Ovary (tissue), 9 donors: ENCODE results near the gene MAP3K7. TPM values are rescaled to one million over a fixed set of nuclear protein-coding genes. Genes with fewer than 3 reads are reported as not detected.

Experiments used
- DNase-seq, 5 donors: peaks; one replicate each; pipeline ENCODE4 v3.0.0-alpha.2; 2019 to 2020
- H3K27ac ChIP-seq, 2 donors: fragments of 200-600 bp; one replicate each; pipeline versions ENCODE4 v1.5.1 to v1.8.0; 2019 to 2022
- H3K27me3 ChIP-seq: fragments of 200-600 bp; one replicate; pipeline ENCODE4 v1.8.0; 2022
- H3K36me3 ChIP-seq: fragments of 200-600 bp; sonication (generic); one replicate; pipeline ENCODE4 v1.5.1; 2019
- H3K4me1 ChIP-seq: one replicate; pipeline ENCODE4 v1.8.1; 2013; ENCODE audit warnings: mild to moderate bottlenecking, moderate library complexity; ENCODE audit not compliant: insufficient read depth
- H3K4me3 ChIP-seq: fragments of 200-600 bp; sonication (generic); one replicate; pipeline ENCODE4 v1.5.1; 2017
- H3K9me3 ChIP-seq, 2 donors: fragments of 200-600 bp in 1 of 2; sonication (generic) in 1 of 2; one replicate each; pipeline versions ENCODE4 v1.5.1 to v1.8.1; 2013 to 2019; ENCODE audit warnings: mild to moderate bottlenecking in 1 of 2, moderate library complexity in 1 of 2
- CTCF ChIP-seq, 3 donors: fragments of 450-650 bp in 2 of 3; fragments of 200-600 bp in 1 of 3; IDR thresholded peaks; one replicate each; pipeline versions ENCODE4 v1.5.1 to v1.8.0; 2016 to 2022; ENCODE audit warnings: antibody characterized with exemption in 3 of 3, mild to moderate bottlenecking in 1 of 3
- EP300 ChIP-seq: sonication (generic); formaldehyde crosslinking; IDR thresholded peaks from one replicate; pipeline ENCODE4 v1.6.1; 2017; ENCODE audit warnings: antibody characterized with exemption
- POLR2A ChIP-seq: fragments of 450-650 bp; IDR thresholded peaks from one replicate; pipeline ENCODE4 v1.6.1; 2017; ENCODE audit warnings: antibody characterized with exemption, mild to moderate bottlenecking, moderate library complexity
- WGBS, 3 donors: extraction: QIAGEN DNeasy Blood & Tissue Kit in 1 of 3; methylation state at CpG; one replicate each; pipeline versions ENCODE4 v1.1.5 to v1.1.7; 2013 to 2017; 5-methylcytosine and 5-hydroxymethylcytosine counted together
- intact Hi-C, 4 donors: fragments of 100-400 bp; cut with DNase I; formaldehyde crosslinking; loops; one replicate each; pipeline versions ENCODE4 v1.11.0 to v1.15.1; 2022 to 2023
- polyA plus RNA-seq, 2 donors: library from polyadenylated mRNA; stranded (reverse); fragments of 200-250 nt in 1 of 2; fragments of 350-450 nt in 1 of 2; fragmentation: Illumina TruSeq in 1 of 2; extraction: RNeasy Lipid Tissue Mini Kit (QIAGEN cat#74804) in 1 of 2; gene quantifications; one replicate each; pipeline ENCODE4 v1.2.3, GENCODE V29; 2013 to 2014
- total RNA-seq, 7 donors: library from RNA; depleted of rRNA in 2 of 7; stranded (reverse); fragments of >200 nt in 2 of 7; fragmentation: NEBNext Ultra II Directional in 3 of 7; extraction: Animal tissue kit (Norgen Biotek cat#: 25700) in 3 of 7; gene quantifications; one replicate each; pipeline versions ENCODE4 v1.1.0 to v1.2.4, GENCODE V29; 2016 to 2023
- donor health status: DM: no; HTN: no; CAD: no; lungs with moderate emphysema.
- donor health status: DM: no; HTN: no; CAD: no.
- donor health status: Bipolar disorder and iron deficiency.
- donor health status: DM: yes; HTN: yes; CAD: no.
- donor health status: DM: no; HTN: no; CAD: no.
- donor health status: DM: yes; HTN: yes; CAD: no.

Gene MAP3K7
- total and polyA plus RNA-seq, 9 donors = 14.1 to 30.5 (median 24.9) TPM

- Histone ChIP-seq H3K4me3 (no peak overlapping the region), H3K27ac (no peak overlapping the region), H3K9me3 (no peaks in the 10 kb centered on the region), H3K36me3 (no peaks in the 10 kb centered on the region), H3K4me1 (no peaks in the 10 kb centered on the region), H3K27me3 (no peaks in the 10 kb centered on the region)
- no peak for DNase-seq
- intact Hi-C loops = no loop called here
- WGBS, 3 donors = 78 to 84% (median 82%) methylated on average over 1 of the region's 1 CpG
- TF ChIP-seq EP300 (no peak), CTCF (IDR thresholded peaks at IDR 0.05) (no peak), POLR2A (no peak)
Measured at GRCh38 chr6:90530882-90531281, 56.0 kb downstream of the MAP3K7 start.

GRCh38 chr6:90525421-90525820 is 61.5 kb downstream of the MAP3K7 start:
- intact Hi-C loops = no loop called here
- TF ChIP-seq EP300 (no peak), CTCF (IDR thresholded peaks at IDR 0.05) (no peak), POLR2A (no peak)
- Histone ChIP-seq H3K27me3 (no peaks in the 10 kb centered on the region), H3K36me3 (no peaks in the 10 kb centered on the region), H3K4me1 (no peaks in the 10 kb centered on the region), H3K27ac (no peak overlapping the region), H3K4me3 (no peak overlapping the region), H3K9me3 (no peaks in the 10 kb centered on the region)
- no peak for DNase-seq
- WGBS, 3 donors = 87 to 99% (median 98%) methylated on average over 4 of the region's 4 CpGs

- Histone ChIP-seq H3K9me3 (no peaks in the 10 kb centered on the region), H3K4me3 (no peak overlapping the region), H3K27ac (no peak overlapping the region), H3K36me3 (no peaks in the 10 kb centered on the region), H3K4me1 (no peaks in the 10 kb centered on the region), H3K27me3 (no peaks in the 10 kb centered on the region)
- 90 to 94% (median 92%) methylated on average over 4 of the region's 4 CpGs for WGBS, 3 donors
- intact Hi-C loops = no loop called here
- TF ChIP-seq CTCF (IDR thresholded peaks at IDR 0.05) (no peak), EP300 (no peak), POLR2A (no peak)
- no peak for DNase-seq
Measured at GRCh38 chr6:90523779-90524310, 63.0 kb downstream of the MAP3K7 start.

GRCh38 chr6:90521955-90522354 is 64.9 kb downstream of the MAP3K7 start:
- intact Hi-C loops = no loop called here
- Histone ChIP-seq H3K27ac (no peak overlapping the region), H3K9me3 (no peaks in the 10 kb centered on the region), H3K36me3 (no peaks in the 10 kb centered on the region), H3K27me3 (no peaks in the 10 kb centered on the region), H3K4me3 (no peak overlapping the region), H3K4me1 (no peaks in the 10 kb centered on the region)
- TF ChIP-seq EP300 = no peak
- TF ChIP-seq CTCF (IDR thresholded peaks at IDR 0.05) = no peak
- no peak for TF ChIP-seq POLR2A
- no peak for DNase-seq
- WGBS, 3 donors = 89 to 96% (median 96%) methylated on average over 1 of the region's 1 CpG
